Ishikawa (cell line): Measurements from ENCODE around the gene VANGL2.

Source experiments
- CEBPB ChIP-seq: IDR thresholded peaks from 2 replicates; pipeline ENCODE4 v1.6.1; 2012
- CREB1 ChIP-seq: IDR thresholded peaks from 2 replicates; pipeline ENCODE4 v1.6.1; 2012; ENCODE audit warnings: low read depth
- EP300 ChIP-seq: IDR thresholded peaks from 2 replicates; pipeline ENCODE4 v1.6.1; 2012; ENCODE audit warnings: borderline replicate concordance
- TAF1 ChIP-seq: IDR thresholded peaks from 2 replicates; pipeline ENCODE4 v1.6.1; 2012; ENCODE audit warnings: low read depth, mild to moderate bottlenecking
- TCF12 ChIP-seq: IDR thresholded peaks from 2 replicates; pipeline ENCODE4 v1.6.1; 2012; ENCODE audit warnings: low read depth
- TF ChIP-seq, protein P1 (sequence below): IDR thresholded peaks from 2 replicates; pipeline ENCODE4 v1.6.1; 2012

DNA sequence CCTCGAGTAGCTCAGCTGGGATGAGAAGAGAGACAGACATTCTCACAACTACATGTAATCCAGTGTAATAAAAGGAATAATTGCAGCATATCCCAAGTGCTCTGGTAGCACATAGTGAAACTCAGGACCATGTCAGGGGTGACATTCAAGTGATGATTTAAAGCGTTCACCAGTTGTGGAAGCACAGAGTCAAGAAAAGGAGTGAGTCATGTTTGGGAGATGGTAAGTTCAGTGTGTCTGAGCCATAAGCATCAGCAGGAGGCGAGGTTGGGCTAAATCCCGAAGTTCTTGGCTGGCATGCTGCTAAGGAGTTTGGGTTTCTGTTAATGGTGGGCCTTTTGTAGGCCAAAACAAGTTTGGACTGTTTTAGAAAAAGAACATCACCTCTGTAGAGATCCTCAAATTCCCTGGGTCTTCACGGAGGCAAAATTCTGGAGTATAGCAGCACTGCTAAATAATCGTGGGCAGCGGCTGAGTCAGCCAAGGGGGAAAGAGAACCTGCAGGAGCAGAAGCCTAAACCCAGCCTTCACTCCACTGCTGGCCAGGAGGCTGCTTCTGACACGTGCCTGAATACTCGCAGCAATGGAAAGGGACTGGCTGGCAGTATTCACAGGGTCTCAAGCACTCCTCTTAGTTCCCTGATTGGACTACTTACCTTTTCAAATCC lies 40.7 kb upstream of the VANGL2 start:
- TF ChIP-seq, protein P1, sequence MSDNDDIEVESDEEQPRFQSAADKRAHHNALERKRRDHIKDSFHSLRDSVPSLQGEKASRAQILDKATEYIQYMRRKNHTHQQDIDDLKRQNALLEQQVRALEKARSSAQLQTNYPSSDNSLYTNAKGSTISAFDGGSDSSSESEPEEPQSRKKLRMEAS, result no peak
- no peak for TF ChIP-seq CREB1
- no peak for TF ChIP-seq CEBPB
- no peak for TF ChIP-seq EP300
- TF ChIP-seq TCF12, result no peak
- TF ChIP-seq TAF1, result no peak
